GM18519 (cell line): Measurements from ENCODE around the gene TADA2A.
A peak's percentile ranks its signal among the peaks of the same experiment; 100 is the strongest.

Source experiments
- ATAC-seq: cut with Tn5 transposase; IDR thresholded peaks from one replicate; pipeline ENCODE4 v1.9.1; 2021; ENCODE audit warnings: mild to moderate bottlenecking, moderate library complexity; ENCODE audit not compliant: unreplicated experiment, low FRiP score

TADA2A gene

GRCh38 chr17:37406635-37407461 lies at the start of gene TADA2A, which contains the start of gene ACACA:
TSS of gene TADA2A (plus strand) at chr17:37406886. CDS start at chr17:37411366, 4,480 bp downstream.
TSS of gene ACACA (minus strand) at chr17:37406836. CDS start at chr17:37406299, 537 bp downstream.
- ATAC-seq, result peak; percentile 54

GRCh38 chr17:37358098-37358829 lies 48.4 kb upstream of the TADA2A start:
- ATAC-seq, result no peak

GRCh38 chr17:37358830-37359681 lies 47.6 kb upstream of the TADA2A start:
- peak; percentile 85 for ATAC-seq

GRCh38 chr17:37359682-37360188 lies 47.0 kb upstream of the TADA2A start:
- no peak for ATAC-seq

GRCh38 chr17:37360632-37361031 lies 46.1 kb upstream of the TADA2A start:
- no peak for ATAC-seq

- no peak for ATAC-seq
Measured at GRCh38 chr17:37361543-37361942, 45.1 kb upstream of the TADA2A start.

- no peak for ATAC-seq
Measured at GRCh38 chr17:37365589-37365988, 41.1 kb upstream of the TADA2A start.

- no peak for ATAC-seq
Measured at GRCh38 chr17:37368577-37368976, 38.1 kb upstream of the TADA2A start.

- ATAC-seq, result no peak
Measured at GRCh38 chr17:37373530-37374159, 33.0 kb upstream of the TADA2A start.

- no peak for ATAC-seq
Measured at GRCh38 chr17:37375706-37376105, 31.0 kb upstream of the TADA2A start, which contains the start of gene C17orf78. TSS of gene C17orf78 (plus strand) at chr17:37375985. CDS start at chr17:37376093, 108 bp downstream.

- ATAC-seq, result no peak
Measured at GRCh38 chr17:37382056-37382455, 24.6 kb upstream of the TADA2A start.

GRCh38 chr17:37384560-37385149 lies 22.0 kb upstream of the TADA2A start:
- no peak for ATAC-seq

GRCh38 chr17:37385474-37385990 lies 21.2 kb upstream of the TADA2A start:
- no peak for ATAC-seq

- ATAC-seq, result no peak
Measured at GRCh38 chr17:37386462-37386861, 20.2 kb upstream of the TADA2A start.

- no peak for ATAC-seq
Measured at GRCh38 chr17:37388266-37388665, 18.4 kb upstream of the TADA2A start.

- no peak for ATAC-seq
Measured at GRCh38 chr17:37389160-37389559, 17.5 kb upstream of the TADA2A start.

GRCh38 chr17:37391146-37391545 lies 15.5 kb upstream of the TADA2A start:
- ATAC-seq, result no peak

- ATAC-seq, result no peak
Measured at GRCh38 chr17:37392024-37392590, 14.6 kb upstream of the TADA2A start.

- ATAC-seq, result no peak
Measured at GRCh38 chr17:37393352-37393751, 13.3 kb upstream of the TADA2A start.
